ENCODE data around the gene CTNNA2.

- no peak for TF ChIP-seq POLR2A (IDR thresholded peaks at IDR 0.05)
- no peak for TF ChIP-seq CTCF (IDR thresholded peaks at IDR 0.05)
Observed at GRCh38 chr2:79666430-79666829, 153.6 kb downstream of the CTNNA2 start.
